Activated CD4-positive, alpha-beta T cell treated with anti-CD3 and anti-CD28 coated beads for 36 hours (primary cell): ENCODE data around the gene RHBDD2. TPM values are rescaled to one million over a fixed set of nuclear protein-coding genes. Genes with fewer than 3 reads are reported as not detected.
"Not testable (repeated sequence)": the region's sequence is repeated elsewhere in the genome, so short reads cannot be mapped to it uniquely, and the experiment has no call there.

Experiments used
- ATAC-seq: fragments of 200-7000 bp; cut with Tn5 transposase; one replicate; pipeline ENCODE4 v1.10.0; 2021; ENCODE audit warnings: mild to moderate bottlenecking, moderate library complexity
- CTCF ChIA-PET: fragments of 350-600 bp; sonication (Branson Sonifier 250); formaldehyde crosslinking; loops from one replicate; lab custom pipeline; 2021; ENCODE audit warnings: antibody characterized with exemption; lab: Charles Lee
- POLR2A ChIA-PET: fragments of 350-600 bp; sonication (Branson Sonifier 250); formaldehyde crosslinking; loops from one replicate; lab custom pipeline; 2021; ENCODE audit warnings: antibody characterized with exemption, inconsistent platforms; lab: Charles Lee
- DNase-seq: peaks from one replicate; pipeline ENCODE4 v3.0.0-alpha.2; 2020
- H3K27ac Mint-ChIP-seq: one replicate; pipeline ENCODE4 v1.8.0; 2021; ENCODE audit warnings: mixed read lengths
- H3K27me3 Mint-ChIP-seq: one replicate; pipeline ENCODE4 v1.8.0; 2021; ENCODE audit warnings: mixed read lengths
- H3K36me3 Mint-ChIP-seq: one replicate; pipeline ENCODE4 v1.8.0; 2021; ENCODE audit warnings: low read depth, mixed read lengths
- H3K4me1 Mint-ChIP-seq: one replicate; pipeline ENCODE4 v1.8.0; 2021; ENCODE audit warnings: mixed read lengths
- H3K4me3 Mint-ChIP-seq: one replicate; pipeline ENCODE4 v1.8.0; 2021; ENCODE audit warnings: mild to moderate bottlenecking, moderate library complexity, mixed read lengths
- H3K9me3 Mint-ChIP-seq: one replicate; pipeline ENCODE4 v1.8.0; 2021; ENCODE audit warnings: low read depth, mixed read lengths
- intact Hi-C, 2 experiments: fragments of 100-400 bp; cut with DNase I in 1 of 2; cut with micrococcal nuclease in 1 of 2; formaldehyde crosslinking; loops; one replicate each; pipeline versions ENCODE4 v1.14.2 to v1.15.1; 2022 to 2024; cut with DNase I, micrococcal nuclease
- total RNA-seq, 2 experiments: library from RNA; stranded (reverse); gene quantifications; one replicate each; pipeline ENCODE4 v1.2.3, GENCODE V29; 2021

The RHBDD2 gene
- total RNA-seq, 2 experiments from 2014 or later: 21.6 to 23.2 TPM

DNA sequence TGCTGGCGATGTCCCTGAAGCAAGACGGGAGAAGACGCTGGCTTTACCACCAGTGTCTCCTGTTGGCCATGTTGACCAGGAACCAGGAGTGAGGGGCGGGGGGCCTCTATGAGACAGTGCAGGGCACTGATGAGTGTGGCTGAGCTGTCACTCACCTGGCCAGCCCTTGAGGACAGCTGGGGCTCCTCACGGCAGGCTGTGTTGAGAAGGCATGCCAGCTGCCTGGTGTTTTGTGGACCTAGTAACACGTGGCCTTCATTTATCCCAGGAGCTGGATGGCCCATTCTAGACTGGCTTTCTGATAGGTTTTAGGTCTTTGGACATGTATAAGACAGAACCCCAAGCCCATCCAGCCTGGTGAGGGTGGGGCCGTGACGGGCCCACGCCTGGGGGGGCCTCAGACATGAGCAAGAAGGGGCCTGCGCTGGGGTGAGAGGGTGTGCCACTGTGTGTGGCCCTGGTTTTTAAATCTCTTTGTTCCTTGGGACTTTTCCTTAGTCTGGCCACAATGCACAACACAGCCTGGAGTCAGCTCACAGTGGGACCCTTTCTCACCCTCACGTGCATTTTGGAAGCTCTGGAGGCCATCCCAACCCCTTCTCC, 10.5 kb downstream of the RHBDD2 start:
- no peak for ATAC-seq
- no peak for DNase-seq
- intact Hi-C loops: no loop called here
- no peaks in the 10 kb centered on the region for H3K9me3 Mint-ChIP-seq
- ChIA-PET POLR2A (no interaction called here), CTCF (no interaction called here)
- H3K4me1 Mint-ChIP-seq: peaks cover 11% of the 10 kb centered on the region
- peaks cover 19% of the 10 kb centered on the region for H3K36me3 Mint-ChIP-seq
- H3K27me3 Mint-ChIP-seq: no peaks in the 10 kb centered on the region
- H3K4me3 Mint-ChIP-seq: no peak overlapping the region
- no peak overlapping the region for H3K27ac Mint-ChIP-seq

- ATAC-seq: peak; percentile 33
These were observed 11.0 kb downstream of the RHBDD2 start for GRCh38 chr7:75889826-75890225.

GRCh38 chr7:75891237-75891636, 12.4 kb downstream of the RHBDD2 start:
- peaks cover 11% of the 10 kb centered on the region for H3K4me1 Mint-ChIP-seq
- POLR2A ChIA-PET, H3K27ac Mint-ChIP-seq: not testable (repeated sequence)

More at GRCh38 chr7:75889826-75890225, 11.0 kb downstream of the RHBDD2 start:
- ChIA-PET CTCF (no interaction called here), POLR2A (interaction anchor here (0.7 kb wide), 1 partner anchor 23 kb away, joined by 3 read pairs; no protein-coding TSS in a partner anchor)
- Mint-ChIP-seq H3K4me3 (no peak overlapping the region), H3K4me1 (peaks cover 11% of the 10 kb centered on the region), H3K36me3 (peaks cover 18% of the 10 kb centered on the region), H3K27ac (no peak overlapping the region), H3K27me3 (no peaks in the 10 kb centered on the region), H3K9me3 (no peaks in the 10 kb centered on the region)
- intact Hi-C loops: no loop called here
- peak; percentile 32 for DNase-seq

DNA sequence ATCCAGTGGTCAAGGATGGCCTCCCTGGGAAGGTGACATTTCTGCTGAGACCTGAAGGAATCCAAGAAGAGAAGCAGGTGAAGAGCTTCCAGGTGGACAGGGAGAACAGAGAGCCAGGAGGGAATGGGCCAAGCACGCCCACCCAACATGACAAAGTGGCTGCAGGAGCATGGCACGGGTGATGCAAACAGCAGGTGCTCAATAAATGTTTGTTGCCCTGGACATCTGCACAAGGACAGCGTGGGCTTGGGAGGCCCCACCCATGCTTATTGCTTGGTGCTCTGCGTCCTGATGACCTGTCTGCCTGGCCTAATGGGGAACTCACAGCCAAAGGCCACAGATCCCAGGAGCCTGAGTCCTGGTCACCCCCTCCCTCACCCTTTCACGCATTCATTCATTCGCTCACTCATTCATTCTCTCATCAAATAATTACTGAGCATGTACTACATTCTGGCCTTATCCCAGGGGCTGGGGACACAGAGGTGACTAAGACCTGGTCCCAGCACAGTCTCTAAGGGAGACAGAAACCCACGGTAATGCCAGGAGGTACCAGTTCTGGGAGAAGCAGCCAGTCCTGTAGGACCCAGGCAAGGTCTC, 13.1 kb downstream of the RHBDD2 start:
- CTCF ChIA-PET: no interaction called here
- intact Hi-C loops: no loop called here
- ATAC-seq: no peak
- no peaks in the 10 kb centered on the region for H3K9me3 Mint-ChIP-seq
- H3K4me3 Mint-ChIP-seq: no peak overlapping the region
- POLR2A ChIA-PET: no interaction called here
- H3K27ac Mint-ChIP-seq: no peak overlapping the region
- H3K4me1 Mint-ChIP-seq: peaks cover 11% of the 10 kb centered on the region
- no peaks in the 10 kb centered on the region for H3K27me3 Mint-ChIP-seq
- H3K36me3 Mint-ChIP-seq: peaks cover 10% of the 10 kb centered on the region
- DNase-seq: no peak

More at GRCh38 chr7:75891237-75891636, 12.4 kb downstream of the RHBDD2 start:
- CTCF ChIA-PET, intact Hi-C loops, H3K4me3 Mint-ChIP-seq, H3K27me3 Mint-ChIP-seq, H3K9me3 Mint-ChIP-seq, ATAC-seq, DNase-seq: not testable (repeated sequence)
- H3K36me3 Mint-ChIP-seq: peaks cover 12% of the 10 kb centered on the region

GRCh38 chr7:75892634-75893272, 13.9 kb downstream of the RHBDD2 start:
- H3K4me3 Mint-ChIP-seq: no peak overlapping the region
- peaks cover 11% of the 10 kb centered on the region for H3K4me1 Mint-ChIP-seq
- peaks cover 10% of the 10 kb centered on the region for H3K36me3 Mint-ChIP-seq
- H3K9me3 Mint-ChIP-seq: no peaks in the 10 kb centered on the region
- no peaks in the 10 kb centered on the region for H3K27me3 Mint-ChIP-seq
- POLR2A ChIA-PET: interaction anchor here (0.6 kb wide), 1 partner anchor 99 kb away, joined by 3 read pairs; no protein-coding TSS in a partner anchor
- intact Hi-C loops: no loop called here
- CTCF ChIA-PET: no interaction called here
- H3K27ac Mint-ChIP-seq: no peak overlapping the region
- DNase-seq (no peak), ATAC-seq (no peak)

- Mint-ChIP-seq H3K4me1 (no peaks in the 10 kb centered on the region), H3K9me3 (no peaks in the 10 kb centered on the region), H3K4me3 (no peak overlapping the region), H3K27ac (no peak overlapping the region), H3K36me3 (no peaks in the 10 kb centered on the region), H3K27me3 (no peaks in the 10 kb centered on the region)
- POLR2A ChIA-PET: no interaction called here
- intact Hi-C loops: no loop called here
- CTCF ChIA-PET: interaction anchor here (0.6 kb wide), 2 partner anchors 31 to 161 kb away, joined by 3 to 6 read pairs; no protein-coding TSS in a partner anchor
- DNase-seq: no peak
- ATAC-seq: no peak
These were observed 18.0 kb downstream of the RHBDD2 start for GRCh38 chr7:75896803-75897327.

GRCh38 chr7:75900617-75901315, 21.9 kb downstream of the RHBDD2 start:
- DNase-seq: no peak
- Mint-ChIP-seq H3K27me3 (no peaks in the 10 kb centered on the region), H3K9me3 (no peaks in the 10 kb centered on the region), H3K36me3 (no peaks in the 10 kb centered on the region), H3K27ac (no peak overlapping the region), H3K4me1 (no peaks in the 10 kb centered on the region), H3K4me3 (no peak overlapping the region)
- POLR2A ChIA-PET: no interaction called here
- intact Hi-C loops: no loop called here
- CTCF ChIA-PET: no interaction called here
- no peak for ATAC-seq

GRCh38 chr7:75905785-75906604, 27.2 kb downstream of the RHBDD2 start:
- Mint-ChIP-seq H3K9me3 (no peaks in the 10 kb centered on the region), H3K27me3 (no peaks in the 10 kb centered on the region), H3K4me3 (no peak overlapping the region), H3K36me3 (no peaks in the 10 kb centered on the region), H3K4me1 (peaks cover 3% of the 10 kb centered on the region), H3K27ac (no peak overlapping the region)
- ChIA-PET CTCF (interaction anchor here (0.6 kb wide), 1 partner anchor 27 kb away, joined by 3 read pairs; no protein-coding TSS in a partner anchor), POLR2A (no interaction called here)
- intact Hi-C loops: no loop called here
- no peak for ATAC-seq
- DNase-seq: no peak

GRCh38 chr7:75906991-75907667, 28.3 kb downstream of the RHBDD2 start:
- Mint-ChIP-seq H3K36me3 (no peaks in the 10 kb centered on the region), H3K9me3 (no peaks in the 10 kb centered on the region), H3K27ac (no peak overlapping the region), H3K4me3 (no peak overlapping the region), H3K4me1 (peaks cover 3% of the 10 kb centered on the region), H3K27me3 (no peaks in the 10 kb centered on the region)
- CTCF ChIA-PET: interaction anchor here (0.6 kb wide), 1 partner anchor 25 kb away, joined by 3 read pairs; no protein-coding TSS in a partner anchor
- POLR2A ChIA-PET: no interaction called here
- DNase-seq (no peak), ATAC-seq (no peak)
- intact Hi-C loops: no loop called here

DNA sequence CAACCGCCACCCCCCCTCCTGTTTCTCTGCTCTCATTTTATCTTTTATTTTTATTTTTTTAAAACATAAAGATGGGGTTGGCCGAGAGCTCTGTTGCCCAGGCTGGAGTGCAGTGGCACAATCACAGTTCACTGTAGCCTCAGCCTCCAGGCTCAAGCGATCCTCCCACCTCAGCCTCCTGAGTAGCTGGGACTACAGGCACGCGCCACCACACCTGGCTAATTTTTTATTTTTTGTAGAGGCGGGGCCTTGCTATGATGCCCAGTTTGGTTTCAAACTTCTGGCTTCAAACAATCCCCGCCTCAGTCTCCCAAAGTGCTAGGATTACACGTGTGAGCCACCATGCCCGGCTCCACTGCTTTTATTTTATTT, 28.8 kb downstream of the RHBDD2 start:
- H3K9me3 Mint-ChIP-seq, CTCF ChIA-PET, H3K27ac Mint-ChIP-seq, intact Hi-C loops, ATAC-seq, H3K4me1 Mint-ChIP-seq, POLR2A ChIA-PET, H3K4me3 Mint-ChIP-seq, DNase-seq, H3K36me3 Mint-ChIP-seq, H3K27me3 Mint-ChIP-seq: not testable (repeated sequence)
